Neural progenitor cell (in vitro differentiated cells): ENCODE measurements around the gene FAM174C.

ENCODE experiments used
- CTCF ChIP-seq: fragments of 200-600 bp; sonication (generic); IDR thresholded peaks from 2 replicates; pipeline ENCODE4 v1.5.1; 2017; ENCODE audit warnings: antibody characterized with exemption, mild to moderate bottlenecking
- EZH2phosphoT487 ChIP-seq: fragments of 200-600 bp; sonication (generic); IDR thresholded peaks from 2 replicates; pipeline ENCODE4 v1.6.1; 2017; ENCODE audit warnings: antibody characterized with exemption

DNA sequence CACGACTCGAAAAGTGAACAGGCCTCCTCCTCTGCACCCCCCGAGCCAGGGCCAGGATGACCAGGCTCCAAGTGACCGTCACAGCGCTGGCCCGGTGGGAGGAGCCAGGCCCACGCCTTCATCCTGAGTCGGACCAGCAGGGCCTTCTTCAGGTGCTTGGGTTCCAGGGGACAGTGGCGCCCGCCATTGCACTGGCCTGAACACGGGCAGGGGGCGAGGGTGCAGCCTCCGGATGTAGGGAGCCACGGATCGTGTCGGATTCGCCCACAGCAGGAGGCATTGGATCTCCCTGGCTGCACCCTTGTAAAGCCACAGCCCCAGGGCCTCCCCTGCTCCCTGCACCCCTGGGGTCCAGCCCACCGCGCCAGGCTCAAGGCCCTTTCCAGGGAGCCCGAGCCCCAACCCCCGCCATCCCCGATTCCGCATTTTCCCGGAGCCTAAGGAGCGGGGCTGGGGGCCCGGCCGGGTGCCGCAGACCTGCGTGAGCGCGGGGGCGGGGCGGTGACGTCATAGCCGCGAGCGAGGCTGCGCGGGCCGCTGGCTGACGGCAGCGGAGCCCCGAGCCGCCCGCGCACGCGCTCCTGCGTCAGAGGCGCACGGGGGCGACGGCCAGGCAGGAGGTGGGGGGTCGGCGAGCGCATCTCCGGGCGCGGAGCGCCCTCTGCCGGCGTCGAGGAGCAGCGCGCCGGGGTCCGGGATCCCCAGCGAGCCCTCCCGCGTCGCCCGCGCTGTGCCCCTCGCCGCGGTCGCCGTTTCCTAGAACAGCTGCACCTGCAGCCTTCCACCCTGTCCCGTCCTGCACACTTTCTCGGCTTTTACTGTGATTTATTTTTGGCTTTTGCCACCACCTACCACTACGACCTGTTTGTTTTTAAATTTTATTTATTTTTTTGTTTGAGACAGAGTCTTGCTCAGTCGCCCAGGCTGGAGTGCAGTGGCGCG, 35.3 kb upstream of the FAM174C start:
- TF ChIP-seq CTCF = peak; percentile 79
- TF ChIP-seq EZH2phosphoT487 = no peak
